GM21423 (cell line): Measurements from ENCODE around the gene C6orf136.
"Not testable (repeated sequence)": the region's sequence is repeated elsewhere in the genome, so short reads cannot be mapped to it uniquely, and the experiment has no call there.

ENCODE experiments used
- ATAC-seq: cut with Tn5 transposase; IDR thresholded peaks from one replicate; pipeline ENCODE4 v1.9.1; 2021; ENCODE audit warnings: mild to moderate bottlenecking, moderate library complexity; ENCODE audit not compliant: unreplicated experiment

C6orf136 gene

DNA sequence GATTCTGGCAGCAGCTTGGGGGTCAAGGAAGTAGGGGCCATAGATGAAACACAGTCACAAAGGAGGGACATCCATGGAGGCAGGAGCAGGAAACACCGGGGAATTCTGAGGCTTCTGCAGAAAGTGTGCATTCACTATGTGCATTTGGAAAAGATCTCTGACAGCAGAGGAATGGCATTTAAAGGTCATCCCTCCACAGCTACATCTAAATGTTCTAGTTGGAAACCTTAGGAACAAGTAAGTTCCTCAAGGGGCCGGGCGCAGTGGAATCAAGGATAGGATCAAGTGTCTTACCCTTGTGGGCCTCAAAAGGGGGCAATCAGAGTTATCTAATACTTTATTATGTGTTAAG, 8.8 kb downstream of the C6orf136 start:
- no peak for ATAC-seq

GRCh38 chr6:30656513-30656912, 9.6 kb downstream of the C6orf136 start:
- no peak for ATAC-seq

- no peak for ATAC-seq
Measured at GRCh38 chr6:30657454-30657853, 10.5 kb downstream of the C6orf136 start.

DNA sequence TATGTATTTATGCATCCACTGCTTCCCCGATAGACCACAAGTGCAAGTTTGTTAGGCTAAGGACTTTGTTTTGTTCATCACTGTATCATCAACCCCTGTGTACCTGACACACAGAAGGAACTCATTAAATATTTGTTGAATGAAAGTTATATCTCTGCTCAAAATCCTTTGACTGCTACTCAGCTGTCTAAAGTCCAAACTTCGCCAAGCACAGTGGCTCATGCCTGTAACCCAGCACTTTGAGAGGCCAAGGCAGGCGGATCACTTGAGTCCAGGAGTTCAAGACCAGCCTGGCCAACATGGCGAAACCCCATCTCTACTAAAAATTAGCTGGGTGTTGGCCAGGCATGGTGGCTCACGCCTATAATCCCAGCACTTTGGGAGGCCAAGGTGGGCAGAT, 11.0 kb downstream of the C6orf136 start:
- not testable (repeated sequence) for ATAC-seq

GRCh38 chr6:30664994-30665767, 18.2 kb downstream of the C6orf136 start:
- ATAC-seq = no peak

GRCh38 chr6:30666300-30666699, 19.4 kb downstream of the C6orf136 start:
- not testable (repeated sequence) for ATAC-seq

GRCh38 chr6:30670760-30671527, 24.0 kb downstream of the C6orf136 start:
- ATAC-seq = no peak

- peak; percentile 75 for ATAC-seq
Measured at GRCh38 chr6:30672445-30673253, 25.7 kb downstream of the C6orf136 start, which contains the start of gene DHX16. DHX16 (minus strand) TSS chr6:30673006; CDS start chr6:30672841, 165 bp downstream.

DNA sequence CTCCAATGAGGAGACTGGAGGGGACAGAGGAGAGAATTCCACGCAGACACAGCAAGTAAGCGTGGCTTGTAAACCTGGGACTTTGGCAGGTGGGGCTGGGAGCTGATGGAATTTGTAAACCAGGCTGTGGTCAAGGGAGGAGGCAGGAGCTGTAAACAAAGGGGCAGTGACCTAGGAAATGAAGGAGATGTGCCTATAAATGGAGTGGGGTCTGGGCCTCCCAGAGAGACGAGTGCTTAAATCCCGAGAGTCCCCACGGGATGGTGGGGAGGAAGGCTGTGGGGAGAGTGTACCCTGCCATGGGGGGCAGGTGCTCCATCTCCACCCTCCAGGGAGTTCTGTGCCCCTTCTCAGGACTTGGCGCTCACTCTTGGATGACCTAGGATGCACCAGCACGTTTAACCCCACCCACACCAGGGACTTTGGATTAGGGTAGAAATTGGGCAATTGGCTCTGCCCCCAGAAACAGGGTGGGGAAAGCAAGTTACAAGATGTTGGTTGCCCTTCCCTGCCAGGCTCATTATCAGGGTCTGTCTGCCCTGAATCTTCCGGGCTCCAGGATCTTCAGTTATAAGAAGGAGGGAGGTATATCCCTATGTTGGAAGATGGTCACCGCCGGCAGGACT, 29.8 kb downstream of the C6orf136 start:
- no peak for ATAC-seq

DNA sequence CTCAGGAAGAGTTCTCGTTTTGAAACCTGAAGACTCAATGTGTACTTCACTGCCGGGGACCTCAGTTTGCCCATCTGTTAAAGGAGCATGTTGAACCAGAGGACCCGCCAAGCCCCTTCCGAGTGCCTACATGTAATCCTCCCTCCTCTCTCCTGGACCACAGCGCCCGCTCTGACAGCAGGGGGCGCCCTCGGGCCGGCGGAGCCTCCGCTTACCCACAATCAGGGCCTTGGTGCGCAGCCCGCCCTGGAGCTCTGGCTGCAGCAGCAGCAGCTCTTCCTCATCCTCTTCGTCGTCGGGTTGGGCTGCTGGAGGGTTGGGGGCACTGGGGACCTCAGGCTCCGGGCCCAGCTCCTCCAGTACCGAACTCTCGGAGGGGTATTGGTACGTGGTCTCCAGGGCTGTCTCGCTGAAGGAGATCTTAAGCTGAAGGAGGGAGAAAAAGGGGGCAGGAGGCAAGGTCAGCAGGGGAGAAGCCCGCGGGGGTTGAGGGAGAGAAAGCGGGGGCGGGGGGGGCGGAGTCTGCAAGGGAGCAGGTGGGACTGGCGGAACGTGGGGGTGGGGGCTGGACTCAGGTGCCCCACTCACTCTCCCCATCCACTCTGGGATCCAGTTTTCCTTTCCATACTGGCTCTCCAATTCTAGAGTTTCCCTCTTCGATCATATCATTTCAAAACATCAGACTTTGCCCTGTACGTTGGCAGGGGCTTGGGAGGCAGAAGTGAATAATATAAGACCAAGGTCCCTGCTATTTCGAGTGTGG, 32.2 kb downstream of the C6orf136 start:
- ATAC-seq = no peak

DNA sequence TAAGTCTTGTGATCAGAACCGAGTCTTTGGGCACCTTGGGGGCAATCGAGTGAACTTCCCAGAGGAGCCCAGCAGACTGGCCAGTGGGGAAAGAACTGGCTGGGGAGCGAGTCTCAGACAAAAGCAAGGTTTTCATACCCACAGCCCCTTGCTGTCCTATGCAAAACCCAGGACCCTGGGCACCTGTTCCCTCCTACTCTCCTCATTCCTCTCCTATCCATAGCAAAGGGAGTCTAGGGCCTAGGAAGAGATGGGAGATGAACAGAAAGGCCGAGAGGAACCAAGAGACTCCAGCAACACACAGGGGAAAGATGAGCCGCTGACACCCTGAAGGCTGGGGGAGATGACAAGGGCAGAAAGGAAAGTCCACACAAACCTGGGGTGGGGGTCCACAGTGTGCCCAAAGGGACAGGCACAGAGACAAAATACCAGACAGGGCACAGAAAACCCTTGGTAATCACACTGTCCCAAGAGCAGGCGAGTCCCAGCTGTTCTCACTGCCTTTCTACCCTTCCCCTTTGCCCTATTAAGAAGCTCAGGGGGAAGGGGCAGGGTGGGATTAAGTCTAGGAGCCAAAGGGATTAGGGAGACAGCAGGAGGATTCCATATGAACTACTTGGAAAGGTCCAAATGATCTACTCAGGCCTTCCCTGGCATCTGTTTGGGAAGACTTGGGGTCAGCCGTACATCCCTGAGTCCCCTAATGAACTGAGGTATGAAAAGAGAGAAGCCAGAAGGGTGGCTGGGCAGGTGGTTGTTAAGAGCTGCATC, 33.0 kb downstream of the C6orf136 start:
- no peak for ATAC-seq

- ATAC-seq = no peak
Measured at GRCh38 chr6:30681766-30682142, 34.8 kb downstream of the C6orf136 start.

DNA sequence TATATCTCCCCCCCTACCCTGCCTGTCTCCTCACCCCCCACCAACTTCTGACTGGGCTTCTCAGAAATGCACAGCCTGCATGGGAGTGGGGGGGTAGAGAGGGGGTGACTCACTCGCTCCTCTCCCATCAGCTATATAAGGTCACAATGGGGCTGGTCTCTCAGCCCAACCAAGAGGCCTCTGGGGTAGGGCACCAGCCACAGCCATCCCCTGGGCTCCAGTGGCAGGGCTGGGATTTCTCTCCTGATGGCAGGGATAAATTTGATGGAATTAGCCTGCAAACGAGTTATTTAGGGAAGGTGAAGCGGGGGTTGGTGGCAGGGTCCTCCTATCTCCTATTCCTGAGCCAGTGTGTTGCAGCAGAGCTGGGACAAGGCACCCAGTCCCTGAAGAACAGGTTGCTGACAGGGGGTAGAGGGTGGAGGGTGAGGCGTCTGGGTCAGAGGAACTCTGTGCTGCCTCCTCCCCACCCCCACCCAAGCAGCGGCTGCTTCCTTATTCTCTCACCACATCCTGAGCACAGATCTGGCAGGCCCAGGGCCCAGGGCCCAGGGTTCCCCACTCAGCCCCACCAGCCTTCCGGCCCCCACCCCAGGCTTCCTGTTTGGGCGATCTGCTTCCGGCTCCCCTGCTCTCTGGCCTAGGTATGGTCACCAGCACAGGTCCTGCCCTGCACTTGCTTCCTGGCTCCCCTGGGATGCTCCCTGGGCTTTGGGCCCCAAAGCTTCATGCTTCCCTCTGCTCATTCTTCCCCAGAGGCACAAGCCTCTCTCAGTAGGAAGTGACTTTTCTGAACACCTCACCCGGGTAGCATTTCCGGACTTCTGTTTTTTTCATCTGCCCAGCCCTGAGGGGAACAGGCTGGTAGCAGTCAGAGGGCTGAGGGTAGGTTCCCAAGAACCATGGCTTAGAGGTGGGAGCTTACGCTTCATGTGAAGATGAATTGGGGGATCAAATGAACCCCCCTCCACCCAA, 35.5 kb downstream of the C6orf136 start:
- ATAC-seq = peak; percentile 42

DNA sequence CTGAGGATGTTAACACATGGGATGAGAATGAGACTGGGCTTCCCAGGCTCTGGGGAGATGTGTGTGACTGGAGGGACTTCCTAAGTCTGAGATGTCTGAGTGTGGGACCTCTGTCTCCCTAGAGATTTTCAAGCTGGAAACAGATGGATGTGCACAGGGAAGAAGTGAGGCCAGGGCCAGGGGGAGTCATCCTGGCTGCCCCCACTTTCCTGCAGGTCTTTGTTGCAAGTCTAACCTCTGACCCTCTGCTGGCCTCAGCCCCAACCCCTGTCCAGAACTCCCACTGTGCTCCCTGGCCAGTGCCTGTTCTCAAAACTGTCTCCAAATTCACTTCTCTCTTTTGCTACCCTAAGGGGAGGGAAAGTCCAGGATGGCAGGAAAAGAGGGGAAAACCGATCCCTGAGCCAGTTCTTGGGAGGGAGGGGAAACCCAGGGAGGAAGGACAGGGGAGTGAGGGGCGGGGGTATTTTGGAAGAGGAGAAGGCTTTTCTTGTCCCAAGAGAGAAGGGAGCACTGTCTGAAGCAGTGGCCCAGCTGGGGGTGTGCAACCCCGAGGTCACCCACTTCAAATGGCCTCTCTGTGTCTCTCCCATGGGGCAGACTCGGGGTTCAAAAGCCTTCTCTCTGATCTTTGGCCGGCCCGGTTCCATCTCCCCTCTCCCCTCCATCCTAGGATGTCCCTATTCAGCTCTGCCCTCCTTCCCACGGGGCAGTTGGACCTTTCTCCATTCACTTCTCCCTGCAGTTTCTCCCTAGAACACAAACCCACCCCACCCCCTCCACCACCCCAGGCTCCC, 36.4 kb downstream of the C6orf136 start:
- ATAC-seq = no peak

DNA sequence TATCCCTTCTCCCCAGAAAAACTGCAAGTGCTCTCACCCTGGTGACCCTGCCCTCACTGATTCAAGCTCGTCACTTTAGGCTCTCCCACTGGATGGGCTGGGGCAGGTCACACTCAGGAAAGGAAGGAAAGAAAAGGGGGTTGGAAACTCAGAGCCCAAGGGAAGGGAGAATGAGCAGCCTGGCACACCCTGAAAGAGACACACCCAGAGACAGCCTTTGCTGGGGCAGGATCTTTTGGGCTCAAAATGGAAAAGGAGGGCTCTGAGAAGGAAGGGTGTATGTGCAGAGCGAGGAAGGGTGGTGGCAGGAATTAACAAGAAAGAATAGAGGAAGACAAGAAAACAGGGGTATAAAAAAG, 37.0 kb downstream of the C6orf136 start:
- no peak for ATAC-seq

DNA sequence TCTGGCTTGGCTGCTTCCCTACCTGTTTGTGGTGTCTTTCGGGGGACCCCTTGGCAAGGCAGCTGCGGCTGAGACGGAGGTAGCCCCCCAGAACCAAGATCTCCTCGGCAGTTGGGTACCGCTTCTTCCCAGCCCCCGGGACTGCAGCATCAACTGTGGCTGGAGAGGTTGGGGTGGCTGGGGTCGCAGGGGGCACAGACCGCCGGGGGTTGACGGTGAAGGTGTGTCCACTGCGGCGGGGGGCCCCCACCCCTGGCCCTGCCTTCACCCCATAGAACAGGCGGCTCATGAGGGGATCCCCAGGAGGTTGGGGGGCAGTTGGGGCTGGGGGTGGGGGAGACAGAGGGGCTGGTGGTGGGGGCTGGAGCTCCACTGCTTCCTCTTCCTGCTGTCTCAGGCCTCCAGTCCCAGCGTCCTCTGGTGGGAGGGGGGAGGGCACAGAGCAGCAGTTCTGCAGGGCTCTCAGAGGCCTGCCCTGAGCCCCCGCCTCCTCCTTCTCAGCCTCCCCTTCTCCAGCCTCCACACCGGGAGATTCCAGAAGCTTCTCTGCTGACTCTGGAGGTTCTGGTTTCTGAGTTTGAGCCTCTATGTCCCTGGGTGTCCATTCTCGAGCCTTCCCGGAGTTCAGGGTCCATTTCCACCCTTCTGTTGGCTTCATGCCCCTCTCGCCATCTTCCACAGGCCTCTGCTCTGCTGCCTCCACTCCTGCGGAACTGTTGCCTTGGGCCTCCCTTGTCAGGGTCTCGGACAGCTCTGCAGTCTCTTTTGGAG, 37.6 kb downstream of the C6orf136 start:
- ATAC-seq = no peak
